Body of pancreas (tissue), 4 donors: ENCODE measurements around the gene LRRK1.

Source experiments
- POLR2A ChIP-seq, 3 donors: fragments of 450-650 bp; IDR thresholded peaks; one replicate each; pipeline ENCODE4 v1.6.1; 2016; ENCODE audit warnings: antibody characterized with exemption in 3 of 3, mild to moderate bottlenecking in 2 of 3
- TF ChIP-seq, protein P1 (sequence below), 7 experiments: fragments of 450-650 bp in 4 of 7; fragments of 200-600 bp in 3 of 7; sonication (generic) in 3 of 7; IDR thresholded peaks; one replicate each; pipeline ENCODE4 v1.5.1; 2016 to 2019; ENCODE audit warnings: antibody characterized with exemption in 7 of 7

DNA sequence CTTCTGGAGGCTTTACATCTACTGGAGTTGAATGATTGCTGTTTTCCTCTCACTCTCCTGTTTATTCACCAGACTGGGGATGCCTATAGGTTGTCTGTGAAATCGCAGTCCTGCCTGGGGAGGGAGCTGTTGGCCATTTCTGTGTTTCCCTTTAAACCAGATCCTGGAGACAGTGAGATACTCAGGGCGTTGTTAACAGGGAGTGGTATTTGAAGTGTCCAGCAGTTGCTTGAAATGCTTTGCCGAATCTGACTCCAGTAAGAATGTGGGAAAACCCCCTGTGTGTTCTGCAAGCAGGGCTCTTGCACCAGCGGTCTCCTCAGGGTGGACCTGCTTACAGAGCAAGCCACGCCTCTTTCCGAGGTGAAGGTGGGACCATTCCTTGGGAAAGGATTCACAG lies 4.3 kb upstream of the LRRK1 start:
- TF ChIP-seq, protein P1, sequence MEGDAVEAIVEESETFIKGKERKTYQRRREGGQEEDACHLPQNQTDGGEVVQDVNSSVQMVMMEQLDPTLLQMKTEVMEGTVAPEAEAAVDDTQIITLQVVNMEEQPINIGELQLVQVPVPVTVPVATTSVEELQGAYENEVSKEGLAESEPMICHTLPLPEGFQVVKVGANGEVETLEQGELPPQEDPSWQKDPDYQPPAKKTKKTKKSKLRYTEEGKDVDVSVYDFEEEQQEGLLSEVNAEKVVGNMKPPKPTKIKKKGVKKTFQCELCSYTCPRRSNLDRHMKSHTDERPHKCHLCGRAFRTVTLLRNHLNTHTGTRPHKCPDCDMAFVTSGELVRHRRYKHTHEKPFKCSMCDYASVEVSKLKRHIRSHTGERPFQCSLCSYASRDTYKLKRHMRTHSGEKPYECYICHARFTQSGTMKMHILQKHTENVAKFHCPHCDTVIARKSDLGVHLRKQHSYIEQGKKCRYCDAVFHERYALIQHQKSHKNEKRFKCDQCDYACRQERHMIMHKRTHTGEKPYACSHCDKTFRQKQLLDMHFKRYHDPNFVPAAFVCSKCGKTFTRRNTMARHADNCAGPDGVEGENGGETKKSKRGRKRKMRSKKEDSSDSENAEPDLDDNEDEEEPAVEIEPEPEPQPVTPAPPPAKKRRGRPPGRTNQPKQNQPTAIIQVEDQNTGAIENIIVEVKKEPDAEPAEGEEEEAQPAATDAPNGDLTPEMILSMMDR (IDR thresholded peaks at IDR 0.05): no peak
- no peak for TF ChIP-seq POLR2A (IDR thresholded peaks at IDR 0.05)
